GM12872 (cell line): Measurements from ENCODE around the gene CDCA5.

Source experiments
- TF ChIP-seq, protein P1 (sequence below): IDR thresholded peaks from 3 replicates; pipeline ENCODE4 v1.5.1; 2011; ENCODE audit warnings: low read depth, mild to moderate bottlenecking, low read length, moderate library complexity; ENCODE audit not compliant: insufficient read depth

CDCA5 gene

DNA sequence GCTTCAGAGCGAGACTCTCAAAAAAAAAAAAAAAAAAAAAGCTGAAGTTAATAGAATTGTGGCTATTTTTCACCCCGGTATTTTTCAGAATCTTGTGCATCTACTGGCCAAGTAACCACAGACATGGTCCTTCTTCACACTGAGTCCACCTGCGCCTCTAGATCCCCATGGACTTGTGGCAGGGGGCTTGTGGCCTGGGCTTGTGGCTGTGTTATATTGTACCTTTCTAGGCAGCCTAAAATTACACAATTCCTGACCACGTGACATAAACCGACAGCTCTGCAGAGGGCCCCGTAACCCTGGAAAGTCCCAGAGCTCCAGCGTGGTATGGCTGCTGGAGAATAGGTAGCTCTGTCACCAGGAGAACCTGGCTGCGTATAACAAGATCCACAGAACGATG is 14.6 kb downstream of the CDCA5 start:
- TF ChIP-seq, protein P1, sequence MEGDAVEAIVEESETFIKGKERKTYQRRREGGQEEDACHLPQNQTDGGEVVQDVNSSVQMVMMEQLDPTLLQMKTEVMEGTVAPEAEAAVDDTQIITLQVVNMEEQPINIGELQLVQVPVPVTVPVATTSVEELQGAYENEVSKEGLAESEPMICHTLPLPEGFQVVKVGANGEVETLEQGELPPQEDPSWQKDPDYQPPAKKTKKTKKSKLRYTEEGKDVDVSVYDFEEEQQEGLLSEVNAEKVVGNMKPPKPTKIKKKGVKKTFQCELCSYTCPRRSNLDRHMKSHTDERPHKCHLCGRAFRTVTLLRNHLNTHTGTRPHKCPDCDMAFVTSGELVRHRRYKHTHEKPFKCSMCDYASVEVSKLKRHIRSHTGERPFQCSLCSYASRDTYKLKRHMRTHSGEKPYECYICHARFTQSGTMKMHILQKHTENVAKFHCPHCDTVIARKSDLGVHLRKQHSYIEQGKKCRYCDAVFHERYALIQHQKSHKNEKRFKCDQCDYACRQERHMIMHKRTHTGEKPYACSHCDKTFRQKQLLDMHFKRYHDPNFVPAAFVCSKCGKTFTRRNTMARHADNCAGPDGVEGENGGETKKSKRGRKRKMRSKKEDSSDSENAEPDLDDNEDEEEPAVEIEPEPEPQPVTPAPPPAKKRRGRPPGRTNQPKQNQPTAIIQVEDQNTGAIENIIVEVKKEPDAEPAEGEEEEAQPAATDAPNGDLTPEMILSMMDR = no peak

DNA sequence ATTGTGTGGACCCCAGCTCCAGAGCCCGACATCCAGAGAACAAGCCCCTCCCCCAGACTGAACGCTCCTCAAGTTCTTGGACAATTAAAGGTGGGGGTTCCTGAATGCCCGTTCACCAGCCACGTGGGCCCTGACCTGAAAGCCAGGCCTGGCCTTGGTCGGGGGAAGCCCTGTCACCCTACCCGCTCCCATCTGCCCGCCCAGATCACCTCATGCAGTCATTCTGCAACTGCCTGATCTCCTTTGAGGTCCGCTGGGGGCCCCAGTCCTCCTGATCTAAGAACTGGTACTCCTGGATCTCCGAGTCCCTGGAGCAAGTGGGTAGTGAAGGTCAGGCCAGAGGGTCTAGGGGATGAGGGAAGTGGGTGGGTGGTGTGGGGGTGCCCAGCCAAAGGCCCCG is 16.4 kb downstream of the CDCA5 start:
- TF ChIP-seq, protein P1 = no peak

GRCh38 chr11:65066805-65067291 is 17.0 kb downstream of the CDCA5 start:
- TF ChIP-seq, protein P1 = no peak

- TF ChIP-seq, protein P1 = no peak
Measured at GRCh38 chr11:65066315-65066714, 17.5 kb downstream of the CDCA5 start.

- TF ChIP-seq, protein P1 = no peak
Measured at GRCh38 chr11:65065851-65066250, 18.0 kb downstream of the CDCA5 start.

DNA sequence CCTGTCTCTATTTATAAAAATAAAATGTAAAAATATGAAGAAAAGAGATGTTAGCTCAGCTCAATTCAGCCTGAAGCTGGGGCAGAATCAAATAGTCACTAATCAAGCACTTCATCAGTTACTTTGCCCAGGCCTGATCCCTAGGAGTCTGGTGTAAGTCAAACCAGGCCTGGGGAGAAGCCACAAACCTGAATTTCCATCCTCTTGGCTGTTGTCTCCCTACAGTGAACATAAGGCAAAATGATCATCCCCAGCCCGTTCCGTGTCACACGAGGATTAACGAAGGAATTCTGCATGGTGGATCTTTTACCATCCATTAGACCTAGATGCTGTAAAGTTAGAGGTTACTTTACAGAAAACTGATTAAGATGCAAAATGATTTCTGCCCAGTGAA is 19.0 kb downstream of the CDCA5 start:
- TF ChIP-seq, protein P1 = no peak

DNA sequence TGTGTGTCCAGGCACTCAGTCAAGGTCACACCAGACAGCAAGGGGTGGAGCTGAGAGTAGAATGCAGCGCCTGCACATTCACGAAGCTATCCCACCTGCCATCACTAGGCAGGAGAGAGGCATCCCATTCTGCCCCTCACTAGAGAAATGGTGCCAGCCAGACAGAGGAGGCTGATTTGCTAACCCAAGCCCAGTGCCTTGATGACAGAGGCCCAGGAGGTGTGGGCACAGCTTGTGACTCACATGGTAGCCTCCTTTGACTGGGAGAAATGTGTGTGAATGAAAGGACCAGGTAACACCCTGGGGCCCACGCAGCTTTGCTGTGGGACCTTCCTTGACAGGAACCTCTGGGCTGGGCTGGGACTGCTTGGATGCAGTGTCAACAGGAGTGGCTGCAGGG is 20.3 kb downstream of the CDCA5 start:
- TF ChIP-seq, protein P1 = no peak
